Activated CD4-positive, CD25-positive, alpha-beta regulatory T cell treated with anti-CD3 and anti-CD28 coated beads, Interleukin-2, amount 50 U/mL, for 24 hours (primary cell): Measurements from ENCODE around the gene SOHLH2.

Source experiments
- ATAC-seq, 2 donors: fragments of 150-1000 bp; cut with Tn5 transposase; one replicate each; pipeline ENCODE4 v1.10.0; 2021; ENCODE audit warnings: mild to moderate bottlenecking in 1 of 2, moderate library complexity in 1 of 2

Gene SOHLH2

DNA sequence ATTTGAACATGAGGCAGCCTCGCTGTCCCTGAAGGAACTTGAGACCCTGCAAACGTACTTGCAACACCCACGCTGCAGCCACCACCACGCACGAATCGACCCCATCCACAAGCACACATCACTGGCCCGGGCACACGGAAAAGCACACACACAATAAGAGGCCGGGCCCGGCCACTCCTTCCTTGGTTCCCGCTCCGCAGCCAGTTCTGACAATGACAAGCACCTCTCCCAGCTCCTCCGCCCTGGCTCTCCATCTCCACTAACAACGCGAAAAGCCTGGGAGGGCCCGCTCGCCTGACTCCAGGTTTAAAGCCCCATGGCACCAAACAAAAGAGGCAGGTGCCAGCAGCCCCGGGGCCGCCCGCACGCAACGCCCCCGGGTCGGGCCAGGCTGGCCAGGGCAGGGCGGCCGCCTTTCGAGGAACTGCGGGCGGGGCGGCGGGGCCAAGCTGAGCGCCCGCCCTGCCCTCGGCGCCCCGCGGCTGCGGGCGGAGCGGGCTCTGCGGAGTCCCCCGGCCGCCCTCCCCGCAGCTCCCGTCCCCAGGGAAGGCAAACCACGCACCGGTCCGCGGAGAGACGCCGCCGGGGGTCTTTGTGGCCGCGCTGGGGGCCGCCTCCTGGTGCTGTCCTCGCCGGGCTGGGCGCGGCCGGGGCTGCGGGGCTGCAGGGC lies 83.7 kb downstream of the SOHLH2 start:
- ATAC-seq = no peak

DNA sequence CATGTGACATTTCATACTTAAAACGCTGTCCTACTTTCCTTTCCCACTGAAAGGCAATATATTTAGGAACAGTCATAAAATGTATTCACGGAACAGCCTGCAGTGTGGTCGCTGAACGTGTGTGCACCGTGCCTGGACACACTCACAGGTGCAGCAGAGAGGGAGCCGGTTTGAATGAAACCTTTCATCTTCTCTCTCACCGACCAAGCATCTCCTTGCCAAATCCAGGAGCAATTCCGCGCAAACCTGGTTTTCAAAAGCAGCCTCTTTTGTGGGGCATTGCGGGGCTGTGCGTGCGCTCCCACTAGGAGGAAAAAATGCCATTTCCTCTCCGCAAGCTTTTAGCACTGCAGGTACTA lies 84.2 kb downstream of the SOHLH2 start:
- no peak for ATAC-seq

GRCh38 chr13:36129539-36129938 lies 84.8 kb downstream of the SOHLH2 start:
- no peak for ATAC-seq

GRCh38 chr13:36126491-36126890 lies 87.9 kb downstream of the SOHLH2 start:
- no peak for ATAC-seq

DNA sequence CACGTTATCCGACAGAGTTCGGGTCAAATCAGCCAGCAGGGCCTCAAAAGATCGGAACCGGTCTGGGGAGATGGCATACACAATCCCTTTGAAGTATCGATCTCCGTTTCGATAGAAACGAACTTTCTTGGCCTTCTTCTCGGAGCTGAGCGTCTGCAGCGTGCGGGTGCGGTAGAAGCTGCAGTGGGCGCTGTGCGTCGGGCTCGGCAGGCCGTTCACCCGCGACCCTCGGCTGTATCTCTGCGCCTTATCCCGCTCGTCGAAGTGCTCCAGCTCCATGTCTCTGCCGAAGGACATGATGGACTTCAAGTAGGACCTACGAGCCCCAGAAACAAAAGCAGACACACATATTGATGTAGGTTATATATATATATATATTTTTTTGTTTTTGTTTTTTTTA lies 88.5 kb downstream of the SOHLH2 start:
- no peak for ATAC-seq

DNA sequence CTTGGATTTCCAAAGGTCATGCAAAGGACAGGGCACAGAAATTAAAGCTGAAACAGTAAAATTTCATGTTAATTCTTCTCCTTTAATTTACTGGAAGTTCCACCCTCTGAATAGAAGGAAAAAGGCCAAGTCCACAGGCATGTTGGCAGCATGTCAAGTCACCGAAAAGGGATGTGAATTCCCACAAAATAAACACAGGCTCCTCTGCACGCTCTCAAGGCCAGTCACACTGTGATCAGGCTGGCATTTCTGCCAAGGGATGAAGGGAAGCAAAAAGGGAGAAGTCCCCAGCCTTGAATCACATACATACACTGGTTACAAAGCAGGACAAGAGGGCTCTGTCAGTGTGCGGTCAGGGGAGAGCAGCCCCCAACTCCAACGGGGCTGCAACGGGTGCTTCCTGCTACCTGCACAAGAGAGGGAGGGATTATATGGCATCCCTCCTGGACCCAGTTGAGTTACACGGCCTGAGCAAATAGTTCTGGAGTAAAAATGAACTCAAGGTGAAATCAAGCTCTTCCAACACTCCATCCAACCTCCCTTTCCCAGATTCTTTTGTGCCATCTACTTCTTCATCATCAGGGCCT lies 90.0 kb downstream of the SOHLH2 start:
- no peak for ATAC-seq
